K562 (cell line): ENCODE results near the gene MEGF9. TPM values are rescaled to one million over a fixed set of nuclear protein-coding genes. Genes with fewer than 3 reads are reported as not detected.

Source experiments
- ARID1B ChIP-seq: fragments of 450-650 bp; IDR thresholded peaks from 2 replicates; pipeline ENCODE4 v1.6.1; 2016; ENCODE audit warnings: antibody characterized with exemption, mild to moderate bottlenecking, inconsistent platforms
- ARID3A ChIP-seq: IDR thresholded peaks from 2 replicates; pipeline ENCODE4 v1.6.1; 2012; ENCODE audit warnings: low read depth, low read length, improper control_type of control experiment, borderline replicate concordance
- BACH1 ChIP-seq: fragments of 200-800 bp; sonication (Bioruptor generic); IDR thresholded peaks from 2 replicates; pipeline ENCODE4 v1.6.1; 2016; ENCODE audit warnings: missing genetic modification characterization, missing compliant biosample characterization
- DPF2 ChIP-seq: fragments of 450-650 bp; IDR thresholded peaks from 2 replicates; pipeline ENCODE4 v1.6.1; 2016
- EP300 ChIP-seq: IDR thresholded peaks from 2 replicates; pipeline ENCODE4 v1.6.1; 2012; ENCODE audit warnings: low read length, improper control_type of control experiment
- EZH2 ChIP-seq: IDR thresholded peaks from 2 replicates; pipeline ENCODE4 v1.6.1; 2012; ENCODE audit warnings: low read depth, mild to moderate bottlenecking, inconsistent platforms, low read length, borderline replicate concordance
- GATAD2B ChIP-seq: fragments of 450-650 bp; IDR thresholded peaks from 2 replicates; pipeline ENCODE4 v1.6.1; 2017; ENCODE audit warnings: mild to moderate bottlenecking, borderline replicate concordance
- HBP1 ChIP-seq: fragments of 450-650 bp; formaldehyde crosslinking; IDR thresholded peaks from 2 replicates; pipeline ENCODE4 v1.4.0; 2022; ENCODE audit warnings: missing genetic modification characterization
- JUNB ChIP-seq: fragments of 450-650 bp; formaldehyde crosslinking; conservative IDR thresholded peaks from 2 replicates; pipeline ENCODE4 v1.4.0; 2020; ENCODE audit warnings: mild to moderate bottlenecking
- KDM5B ChIP-seq: fragments of 200-600 bp; sonication (generic); IDR thresholded peaks from 2 replicates; pipeline ENCODE4 v1.6.1; 2012; ENCODE audit warnings: low read depth, mild to moderate bottlenecking, moderate library complexity, low read length, control low read depth, inconsistent platforms; ENCODE audit not compliant: insufficient replicate concordance
- LEF1 ChIP-seq: fragments of 450-650 bp; IDR thresholded peaks from 2 replicates; pipeline ENCODE4 v1.6.1; 2016; ENCODE audit warnings: mild to moderate bottlenecking
- NFE2 ChIP-seq: IDR thresholded peaks from 2 replicates; pipeline ENCODE4 v1.6.1; 2014; ENCODE audit warnings: antibody characterized with exemption, low read depth
- RB1 ChIP-seq: fragments of 450-650 bp; IDR thresholded peaks from 2 replicates; pipeline ENCODE4 v1.6.1; 2017; ENCODE audit warnings: low read depth, mild to moderate bottlenecking
- RBBP5 ChIP-seq: fragments of 200-600 bp; sonication (generic); IDR thresholded peaks from 2 replicates; pipeline ENCODE4 v1.6.1; 2012; ENCODE audit warnings: borderline replicate concordance, mild to moderate bottlenecking, low read length, control low read depth, inconsistent platforms; ENCODE audit not compliant: insufficient read depth, poor library complexity, severe bottlenecking
- RBFOX2 ChIP-seq: fragments of 200-400 bp; formaldehyde crosslinking; IDR thresholded peaks from 2 replicates; pipeline ENCODE4 v1.6.1; 2017; ENCODE audit warnings: low read depth, mild to moderate bottlenecking, low read length, moderate library complexity
- SAP30 ChIP-seq: fragments of 200-600 bp; sonication (generic); IDR thresholded peaks from 2 replicates; pipeline ENCODE4 v1.6.1; 2012; ENCODE audit warnings: borderline replicate concordance, low read depth, mild to moderate bottlenecking, moderate library complexity, low read length, control low read depth, inconsistent platforms; ENCODE audit not compliant: insufficient read depth, poor library complexity, severe bottlenecking
- SMARCA4 ChIP-seq: fragments of 450-650 bp; IDR thresholded peaks from 2 replicates; pipeline ENCODE4 v1.6.1; 2016
- SMARCE1 ChIP-seq: fragments of 450-650 bp; IDR thresholded peaks from 2 replicates; pipeline ENCODE4 v1.7.1; 2016; ENCODE audit warnings: mild to moderate bottlenecking
- TCF7 ChIP-seq: sonication (generic); IDR thresholded peaks from 2 replicates; pipeline ENCODE4 v1.6.1; 2016; ENCODE audit warnings: antibody characterized with exemption, borderline replicate concordance
- USF2 ChIP-seq: sonication (generic); formaldehyde crosslinking; IDR thresholded peaks from 2 replicates; pipeline ENCODE4 v1.5.0; 2020; ENCODE audit warnings: missing genetic modification reagents
- ZNF449 ChIP-seq: fragments of 250-450 bp; sonication (Bioruptor Pico); IDR thresholded peaks from 2 replicates; pipeline ENCODE4 v1.8.0; 2022; ENCODE audit warnings: moderate library complexity, mild to moderate bottlenecking, inconsistent platforms
- ZNF584 ChIP-seq: fragments of 200-800 bp; sonication (Bioruptor generic); IDR thresholded peaks from 2 replicates; pipeline ENCODE4 v1.6.1; 2016; ENCODE audit warnings: low read depth, mild to moderate bottlenecking, missing genetic modification characterization, missing compliant biosample characterization
- polyA plus RNA-seq, 8 experiments: library from polyadenylated mRNA; depleted of rRNA in 4 of 8; stranded (reverse) in 5 of 8; unstranded in 3 of 8; fragments of >200 nt; fragmentation: Nextera tagmentation in 2 of 8; fragmentation: Illumina TruSeq in 1 of 8; extraction: Ambion mirVana in 2 of 8; extraction: Trizol in 1 of 8; gene quantifications; 2 replicates each; pipeline versions ENCODE4 v1.2.1 to v1.2.3, GENCODE V29; 2011 to 2014; ENCODE audit warnings: inconsistent platforms in 1 of 8, missing spikeins in 1 of 8
- total RNA-seq, 7 experiments: library from RNA; depleted of rRNA in 6 of 7; stranded (reverse); fragments of >200 nt in 6 of 7; fragmentation: Illumina TruSeq in 2 of 7; extraction: Trizol in 2 of 7; gene quantifications; 2 replicates each; pipeline versions ENCODE4 v1.2.1 to v1.2.3, GENCODE V29; 2011 to 2021; ENCODE audit warnings: low replicate concordance in 1 of 7

The MEGF9 gene
- total and polyA plus RNA-seq, 9 of the 15 experiments (the other 6 are each of a cell fraction or from before 2014, with no cell fraction given) = 2.1 to 6.2 (median 3.8) TPM

- no peak for TF ChIP-seq HBP1 (CRISPR knock-in tag)
- TF ChIP-seq EP300 = 0 out of 2 replicates have a peak, but pooled peaks have one; percentile 28
- 0 out of 2 replicates have a peak, but pooled peaks have one; percentile 42 for TF ChIP-seq GATAD2B
- peak; percentile 79 for TF ChIP-seq SMARCA4
- no peak for TF ChIP-seq KDM5B
- TF ChIP-seq SAP30 = no peak
- TF ChIP-seq BACH1 (tag) = peak; percentile 85
- no peak for TF ChIP-seq RBFOX2
- 0 out of 2 replicates have a peak, but pooled peaks have one; percentile 16 for TF ChIP-seq ARID3A
- TF ChIP-seq NFE2 = peak; percentile 92
- peak; percentile 74 for TF ChIP-seq DPF2
- TF ChIP-seq SMARCE1 = peak; percentile 51; the same call in 1 of the 2 replicates
- peak; percentile 51; the same call in 1 of the 2 replicates for TF ChIP-seq JUNB
- no peak for TF ChIP-seq RB1
- TF ChIP-seq RBBP5 = no peak
- TF ChIP-seq ARID1B = peak; percentile 59; the same call in 1 of the 2 replicates
- no peak for TF ChIP-seq TCF7
- TF ChIP-seq ZNF584 (CRISPR knock-in tag) = no peak
- TF ChIP-seq EZH2 = no peak
- TF ChIP-seq USF2 = no peak
- no peak for TF ChIP-seq ZNF449 (CRISPR knock-in tag)
- 0 out of 2 replicates have a peak, but pooled peaks have one; percentile 32 for TF ChIP-seq LEF1
These were observed 72.0 kb downstream of the MEGF9 start (continued) for GRCh38 chr9:120642129-120642770.
